Psoas muscle (tissue), 7 donors: Measurements from ENCODE around the gene NRM. TPM values are rescaled to one million over a fixed set of nuclear protein-coding genes. Genes with fewer than 3 reads are reported as not detected.

Experiments
- polyA plus RNA-seq, 3 donors: library from polyadenylated mRNA; stranded (reverse); fragments of 200-250 nt; gene quantifications; one replicate each; pipeline ENCODE4 v1.2.3, GENCODE V29; 2013
- total RNA-seq, 4 donors: library from RNA; stranded (reverse); fragmentation: NEBNext Ultra II Directional in 2 of 4; extraction: Animal tissue kit (Norgen Biotek cat#: 25700) in 2 of 4; gene quantifications; one replicate each; pipeline versions ENCODE4 v1.2.1 to v1.2.4, GENCODE V29; 2021 to 2023
- donor health status: healthy with polysubstance abuse.
- donor health status: DM: no; HTN: no; CAD: no; lungs with moderate emphysema.
- donor health status: Bipolar disorder and iron deficiency.
- donor health status: healthy.
- donor health status: DM: no; HTN: no; CAD: no.
- donor health status: DM: no; HTN: no; CAD: no.
- donor health status: DM: yes; HTN: yes; CAD: no.

NRM gene
- total and polyA plus RNA-seq, 7 donors, result 1.8 to 4.1 (median 2.4) TPM

Other genes with a start within 250 kb of the NRM start
- gene HLA-E, start 201.5 kb downstream of the NRM start, total RNA-seq, result 100 to 1,000 TPM in 1 of 4 donors, 10 to 100 TPM in 3; 85.1 to 152 (median 92.4) TPM
- gene HLA-E, start 201.5 kb downstream of the NRM start, polyA plus RNA-seq, result 100 to 1,000 TPM in 1 of 3 donors, 10 to 100 TPM in 2; 75.2 to 168 (median 98.5) TPM
- gene GNL1, start 134.5 kb downstream of the NRM start, total RNA-seq, result 10 to 100 TPM; 20.1 to 26.3 (median 24.2) TPM
- gene GNL1, start 134.5 kb downstream of the NRM start, polyA plus RNA-seq, result 10 to 100 TPM; 14.2 to 32.3 (median 30.8) TPM
- gene PRR3, start 133.7 kb downstream of the NRM start, total RNA-seq, result 1 to 10 TPM; 1.5 to 3.5 (median 1.8) TPM
- gene PRR3, start 133.7 kb downstream of the NRM start, polyA plus RNA-seq, result 1 to 10 TPM; 2.3 to 5.1 (median 3.5) TPM
- 100 to 1,000 TPM in 1 of 4 donors, 10 to 100 TPM in 3; 64.2 to 108 (median 95.5) TPM for gene ABCF1, start 119.5 kb downstream of the NRM start, total RNA-seq
- gene ABCF1, start 119.5 kb downstream of the NRM start, polyA plus RNA-seq, result 100 to 1,000 TPM in 2 of 3 donors, 10 to 100 TPM in 1; 53.8 to 119 (median 108) TPM
- gene PPP1R10, start 73.7 kb downstream of the NRM start, total RNA-seq, result 10 to 100 TPM; 27.1 to 42.5 (median 31.6) TPM
- 10 to 100 TPM in 2 of 3 donors, 1 to 10 TPM in 1; 5.5 to 23.2 (median 10.1) TPM for gene PPP1R10, start 73.7 kb downstream of the NRM start, polyA plus RNA-seq
- 100 to 1,000 TPM; 109 to 184 (median 152) TPM for gene MRPS18B, start 73.1 kb downstream of the NRM start, total RNA-seq
- gene MRPS18B, start 73.1 kb downstream of the NRM start, polyA plus RNA-seq, result 100 to 1,000 TPM; 241 to 303 (median 242) TPM
- 1 to 10 TPM; 2.1 to 5.2 (median 2.9) TPM for gene ATAT1, start 64.1 kb downstream of the NRM start, total RNA-seq
- 1 to 10 TPM; 1.9 to 4.7 (median 4.4) TPM for gene ATAT1, start 64.1 kb downstream of the NRM start, polyA plus RNA-seq
- 10 to 100 TPM; 21.8 to 52.8 (median 27.2) TPM for gene C6orf136, start 43.9 kb downstream of the NRM start, total RNA-seq
- gene C6orf136, start 43.9 kb downstream of the NRM start, polyA plus RNA-seq, result 10 to 100 TPM; 36.4 to 60.2 (median 42.6) TPM
- gene DHX16, start 18.0 kb downstream of the NRM start, total RNA-seq, result 10 to 100 TPM; 26.6 to 45.4 (median 35.7) TPM
- gene DHX16, start 18.0 kb downstream of the NRM start, polyA plus RNA-seq, result 10 to 100 TPM; 32.1 to 70.3 (median 42.7) TPM
- 10 to 100 TPM; 14.2 to 39.7 (median 17.3) TPM for gene PPP1R18, start 4.3 kb downstream of the NRM start, total RNA-seq
- 10 to 100 TPM in 2 of 3 donors, 1 to 10 TPM in 1; 6.7 to 19.7 (median 11.3) TPM for gene PPP1R18, start 4.3 kb downstream of the NRM start, polyA plus RNA-seq
- 10 to 100 TPM; 12.7 to 18.0 (median 15.4) TPM for gene MDC1, start 26.3 kb upstream of the NRM start, total RNA-seq
- 10 to 100 TPM in 1 of 3 donors, 1 to 10 TPM in 2; 4.1 to 10.9 (median 6.5) TPM for gene MDC1, start 26.3 kb upstream of the NRM start, polyA plus RNA-seq
- 100 to 1,000 TPM; 136 to 220 (median 201) TPM for gene TUBB, start 29.4 kb upstream of the NRM start, total RNA-seq
- gene TUBB, start 29.4 kb upstream of the NRM start, polyA plus RNA-seq, result 100 to 1,000 TPM; 175 to 487 (median 187) TPM
- gene FLOT1, start 51.7 kb upstream of the NRM start, total RNA-seq, result 100 to 1,000 TPM; 113 to 182 (median 153) TPM
- gene FLOT1, start 51.7 kb upstream of the NRM start, polyA plus RNA-seq, result 100 to 1,000 TPM; 181 to 224 (median 206) TPM
- 10 to 100 TPM in 3 of 4 donors, 1 to 10 TPM in 1; 6.3 to 38.4 (median 23.9) TPM for gene IER3, start 53.6 kb upstream of the NRM start, total RNA-seq
- gene IER3, start 53.6 kb upstream of the NRM start, polyA plus RNA-seq, result 100 to 1,000 TPM in 1 of 3 donors, 1 to 10 TPM in 2; 3.1 to 321 (median 3.2) TPM
- gene DDR1, start 193.5 kb upstream of the NRM start, total RNA-seq, result 100 to 1,000 TPM in 1 of 4 donors, 10 to 100 TPM in 3; 26.3 to 129 (median 54.2) TPM
- 10 to 100 TPM in 2 of 3 donors, 1 to 10 TPM in 1; 2.2 to 10.8 (median 10.5) TPM for gene DDR1, start 193.5 kb upstream of the NRM start, polyA plus RNA-seq
- gene GTF2H4, start 217.2 kb upstream of the NRM start, total RNA-seq, result 10 to 100 TPM; 13.3 to 21.3 (median 15.8) TPM
- 10 to 100 TPM; 18.9 to 30.8 (median 26.4) TPM for gene GTF2H4, start 217.2 kb upstream of the NRM start, polyA plus RNA-seq
- gene VARS2, start 223.3 kb upstream of the NRM start, total RNA-seq, result 10 to 100 TPM; 25.8 to 36.6 (median 28.2) TPM
- 10 to 100 TPM; 11.4 to 22.6 (median 13.9) TPM for gene VARS2, start 223.3 kb upstream of the NRM start, polyA plus RNA-seq
- not detected for gene SFTA2, start 241.2 kb upstream of the NRM start, total RNA-seq
- gene SFTA2, start 241.2 kb upstream of the NRM start, polyA plus RNA-seq, result under 1 TPM in 2 of 3 donors, not detected in 1; 0.13 to 0.14 TPM
- gene MUCL3, start 250.0 kb upstream of the NRM start, total RNA-seq, result not detected
- not detected for gene MUCL3, start 250.0 kb upstream of the NRM start, polyA plus RNA-seq